SH-SY5Y (cell line): Measurements from ENCODE around the gene SMIM36.

Experiments
- GATA2 ChIP-seq: IDR thresholded peaks from 2 replicates; pipeline ENCODE4 v1.6.1; 2011; ENCODE audit warnings: mild to moderate bottlenecking, low read depth, low read length
- GATA3 ChIP-seq: IDR thresholded peaks from 2 replicates; pipeline ENCODE4 v1.6.1; 2011; ENCODE audit warnings: low read depth, mild to moderate bottlenecking, low read length, moderate library complexity

GRCh38 chr17:55416000-55416399, 95.3 kb downstream of the SMIM36 start:
- TF ChIP-seq GATA2 (no peak), GATA3 (no peak)
